GM12892 (cell line): ENCODE measurements around the gene HDHD5.

ENCODE experiments used
- POLR2A ChIP-seq: IDR thresholded peaks from 2 replicates; pipeline ENCODE4 v1.6.1; 2011; ENCODE audit warnings: low read depth, low read length, control low read depth
- TAF1 ChIP-seq: IDR thresholded peaks from 2 replicates; pipeline ENCODE4 v1.6.1; 2011; ENCODE audit warnings: low read depth, mild to moderate bottlenecking, control low read depth, low read length, borderline replicate concordance

DNA sequence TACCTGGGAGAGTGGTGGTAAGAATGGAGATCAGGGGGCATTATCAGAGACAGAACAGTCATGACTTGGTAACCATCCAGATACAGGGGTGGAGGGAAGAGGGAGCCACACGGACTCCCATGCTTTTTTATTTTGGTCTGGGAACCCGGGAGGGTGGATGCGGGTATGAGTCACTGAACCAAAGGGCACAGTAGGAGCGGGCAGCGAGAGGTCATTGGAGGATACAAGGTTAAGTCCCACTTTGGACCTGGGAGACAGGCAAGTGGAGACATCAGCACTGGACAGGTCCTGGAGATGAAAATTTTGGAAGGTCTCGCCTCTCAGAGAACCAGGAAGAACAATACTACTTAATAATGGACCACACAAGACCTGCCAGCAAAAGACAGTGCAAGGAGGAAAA lies 6.7 kb downstream of the HDHD5 start:
- TF ChIP-seq POLR2A = no peak
- TF ChIP-seq TAF1 = no peak
